ENCODE data around the gene C4orf54.

GRCh38 chr4:99645036-99645435 lies 12.6 kb downstream of the C4orf54 start:
- no peak for TF ChIP-seq CTCF (IDR thresholded peaks at IDR 0.05 in 2 of 3, conservative IDR thresholded peaks at IDR 0.05 in 1 of 3; ENCODE audit: control insufficient read depth in 2 of 3, extremely low read depth in 1 of 3, insufficient read depth in 1 of 3, low read depth in 3 of 3, low read length in 3 of 3)
- no peak for TF ChIP-seq JUND (IDR thresholded peaks at IDR 0.05; ENCODE audit: low read depth, low read length)
- no peak for TF ChIP-seq GABPA (IDR thresholded peaks at IDR 0.05; ENCODE audit: low read depth)
- TF ChIP-seq YY1 (IDR thresholded peaks at IDR 0.05; ENCODE audit: low read depth, low read length), result no peak
- TF ChIP-seq MEF2A (IDR thresholded peaks at IDR 0.05; ENCODE audit: insufficient read depth, low read depth, low read length), result no peak
- TF ChIP-seq CHD2 (IDR thresholded peaks at IDR 0.05; ENCODE audit: borderline replicate concordance, low read depth, low read length), result no peak
- no peak for TF ChIP-seq EZH2 (IDR thresholded peaks at IDR 0.05; ENCODE audit: borderline replicate concordance, control insufficient read depth, low read depth, low read length)
- TF ChIP-seq ESRRA (IDR thresholded peaks at IDR 0.05; ENCODE audit: low read length), result no peak
